Activated CD4-positive, alpha-beta T cell treated with anti-CD3 and anti-CD28 coated beads for 4 hours (primary cell): ENCODE measurements around the gene VTI1A.
"Not testable (repeated sequence)": the region's sequence is repeated elsewhere in the genome, so short reads cannot be mapped to it uniquely, and the experiment has no call there.

ENCODE experiments used
- DNase-seq, 2 donors: peaks; one replicate each; pipeline ENCODE4 v3.0.0-alpha.2; 2020

The VTI1A gene

DNA sequence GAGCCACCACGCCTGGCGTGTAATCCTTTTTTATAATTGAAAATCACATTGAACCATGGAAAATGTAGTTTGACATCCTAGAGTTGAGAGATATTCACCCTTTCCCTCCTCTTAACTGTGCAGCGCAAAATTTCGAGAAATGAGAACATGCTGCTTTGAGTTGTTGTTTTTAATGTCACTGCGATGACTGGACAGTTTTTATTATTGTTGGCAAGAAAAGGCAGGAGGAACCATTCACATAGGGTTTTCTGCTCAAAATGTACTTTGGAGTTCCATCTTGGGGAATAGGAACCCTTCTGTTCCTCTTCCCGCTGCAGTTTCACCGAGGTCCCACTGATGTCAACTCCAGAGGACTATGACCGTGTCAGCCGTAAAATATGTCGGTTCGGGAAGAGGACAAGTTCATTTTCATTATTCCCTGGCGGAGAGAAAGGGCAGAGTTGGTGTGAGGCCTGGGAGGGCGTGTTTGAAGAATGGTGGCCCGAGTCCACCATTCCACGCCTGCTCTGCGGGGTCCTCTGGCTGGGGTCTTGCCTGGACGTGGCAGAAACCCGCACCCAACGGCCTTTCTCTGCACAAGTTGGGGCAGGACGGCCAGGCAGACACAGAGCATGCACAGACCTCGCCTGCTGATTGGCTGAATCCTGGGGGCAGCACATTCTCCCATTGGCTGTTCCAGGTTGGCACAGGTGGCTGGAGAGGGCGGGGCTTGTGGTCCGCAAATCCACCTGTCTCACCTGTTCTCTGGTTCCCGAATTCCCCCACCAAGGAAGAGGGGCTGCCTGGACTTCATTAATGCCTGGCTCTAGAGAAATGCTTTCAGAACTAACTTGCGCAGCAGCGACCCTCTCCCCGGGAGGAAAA is 397.9 kb downstream of the VTI1A start:
- DNase-seq = no peak

DNA sequence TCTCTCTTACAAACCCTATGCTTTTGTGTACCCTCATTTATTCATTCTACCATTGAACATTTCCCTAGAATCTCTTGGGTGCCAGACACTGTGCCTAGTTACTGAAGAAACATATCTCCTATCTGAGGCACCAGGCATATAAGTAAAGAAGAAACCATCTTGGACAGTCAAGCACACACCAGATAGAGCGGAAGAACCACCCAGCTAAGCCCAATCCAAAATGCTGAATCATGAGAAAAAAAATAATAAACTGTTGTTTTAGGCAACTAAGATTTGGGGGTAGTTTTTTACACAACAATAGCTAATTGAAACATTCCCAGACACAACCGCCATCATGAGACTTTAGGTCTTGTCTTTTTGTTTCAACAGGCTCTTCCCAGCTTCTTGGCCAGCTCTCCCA is 400.8 kb downstream of the VTI1A start:
- no peak for DNase-seq

DNA sequence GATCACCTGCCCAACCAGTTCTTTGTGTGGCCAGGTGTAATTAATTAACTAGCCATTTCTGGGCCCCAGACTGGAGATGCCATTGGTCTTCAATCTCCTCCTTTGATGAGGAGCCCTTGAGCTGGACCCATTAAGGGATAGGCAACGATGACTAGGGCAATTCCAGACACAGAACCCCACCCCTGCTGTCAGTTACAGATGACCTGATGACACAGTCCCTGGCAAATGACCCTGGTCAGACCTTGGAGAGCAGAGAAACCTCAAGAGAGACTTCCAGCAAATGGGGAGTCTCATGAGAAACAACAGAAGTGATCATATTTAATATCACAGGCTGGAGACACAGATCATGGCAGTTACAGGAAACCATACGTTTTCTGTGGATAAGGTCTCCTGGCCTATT is 401.2 kb downstream of the VTI1A start:
- DNase-seq = no peak

DNA sequence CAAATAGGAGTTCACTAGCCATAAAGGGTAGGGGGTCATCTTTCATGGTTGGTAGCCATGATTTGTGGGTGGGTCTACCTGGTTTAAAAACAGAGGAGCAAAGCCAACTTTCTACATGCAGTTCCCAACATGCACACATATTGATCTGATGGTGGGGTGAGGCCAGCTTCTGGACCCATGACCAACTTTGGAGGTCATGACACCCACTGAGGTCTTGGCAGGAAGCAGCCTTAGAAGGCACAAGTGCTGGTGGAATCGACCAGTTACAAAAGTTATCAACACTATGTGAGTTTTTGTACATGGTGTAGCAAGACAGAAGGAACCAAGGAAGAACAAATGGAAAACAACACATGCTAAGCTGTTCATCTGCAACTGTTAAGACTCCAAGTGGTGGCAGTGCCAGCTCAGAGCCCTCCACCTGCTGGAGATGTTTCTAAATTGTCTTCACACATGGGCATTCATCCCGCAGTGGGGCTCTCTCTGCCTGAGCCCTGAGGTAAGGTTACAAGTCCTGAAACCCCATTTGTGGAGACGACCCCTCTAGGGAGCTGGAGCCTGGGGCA is 401.9 kb downstream of the VTI1A start:
- DNase-seq = no peak

DNA sequence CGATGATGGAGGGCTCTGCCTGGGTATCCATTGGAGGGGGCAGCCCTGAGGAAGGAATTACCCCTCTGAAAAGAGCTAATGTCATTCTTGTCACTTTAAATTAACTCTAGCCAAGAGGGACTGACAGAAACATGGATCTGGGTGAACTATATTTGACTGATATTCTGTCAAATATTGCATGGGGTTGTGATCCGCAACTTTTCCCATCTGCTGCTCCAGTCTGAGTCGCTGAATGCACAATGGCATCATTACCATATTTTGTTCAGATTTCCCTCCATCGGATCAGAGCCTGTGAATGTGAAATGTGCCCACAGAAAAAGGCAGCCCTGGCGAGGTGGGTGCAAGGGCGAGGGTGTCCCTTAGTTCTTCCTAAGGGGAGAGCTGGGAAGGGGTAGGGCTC is 402.5 kb downstream of the VTI1A start:
- no peak for DNase-seq

DNA sequence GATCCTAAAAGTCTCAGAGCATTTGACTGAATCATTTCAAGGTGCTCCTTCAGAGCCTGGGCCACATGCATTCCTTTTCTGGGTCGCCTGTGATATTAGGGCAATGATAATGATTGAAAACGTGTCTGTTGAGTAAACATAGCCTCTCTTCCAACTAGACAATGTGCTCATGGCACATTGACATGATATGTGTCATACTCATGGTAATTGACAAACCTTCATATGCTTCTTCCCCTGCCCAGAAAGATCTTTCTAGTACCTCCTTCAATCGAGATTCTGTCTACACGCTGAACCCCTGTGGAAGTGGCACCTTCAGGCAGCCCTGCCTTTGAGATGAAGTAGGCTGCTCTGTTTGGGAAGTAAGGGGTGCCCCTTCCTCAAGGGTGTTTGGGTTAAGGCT is 404.2 kb downstream of the VTI1A start:
- no peak for DNase-seq

DNA sequence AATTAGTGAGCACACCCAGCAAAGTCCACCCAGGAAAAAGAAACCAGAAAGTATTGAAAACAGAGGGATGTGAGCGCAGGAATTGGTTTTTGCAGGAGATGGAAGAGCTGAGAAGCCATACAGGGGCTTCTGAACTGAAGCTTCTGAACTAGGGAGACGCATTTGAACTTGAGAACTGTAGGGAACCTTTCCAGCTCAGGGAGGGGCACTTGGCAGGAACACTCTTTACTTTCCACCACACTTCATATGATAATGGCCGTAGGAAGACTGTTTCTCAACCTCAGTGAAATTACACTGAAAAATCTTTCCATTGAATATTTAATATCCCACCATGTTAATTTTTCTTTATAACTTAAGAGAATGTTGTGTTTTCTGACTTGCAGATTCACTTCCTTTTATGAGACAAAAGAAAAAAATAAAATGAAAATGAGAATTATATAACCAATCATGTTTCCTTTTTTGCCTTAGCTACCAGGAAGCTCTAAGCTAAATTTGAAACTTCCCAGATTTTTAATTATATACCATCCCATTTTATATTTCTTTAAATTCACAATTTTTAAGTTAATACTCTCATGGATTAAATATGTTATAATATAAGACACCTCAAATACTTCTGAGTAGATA is 404.7 kb downstream of the VTI1A start:
- DNase-seq = no peak

DNA sequence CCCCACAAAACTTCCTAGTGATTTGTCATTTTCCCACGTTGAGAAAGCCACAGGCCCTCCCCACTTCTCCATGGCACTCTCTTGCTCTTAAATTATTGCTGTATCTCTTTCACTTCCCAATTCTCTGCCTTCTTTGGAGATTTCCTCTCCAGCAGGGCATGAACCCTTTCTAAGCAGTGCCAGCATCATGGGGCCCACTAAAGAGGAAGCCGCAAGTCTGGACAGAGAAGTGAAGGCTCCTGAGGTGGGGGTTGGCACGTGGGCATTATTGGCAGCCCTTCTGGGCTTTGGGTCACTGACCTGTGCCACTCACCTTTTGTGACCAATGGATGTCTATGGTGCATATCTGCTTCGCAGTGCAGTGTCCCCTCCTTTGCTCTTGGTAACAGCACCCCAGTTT is 405.3 kb downstream of the VTI1A start:
- no peak for DNase-seq

DNA sequence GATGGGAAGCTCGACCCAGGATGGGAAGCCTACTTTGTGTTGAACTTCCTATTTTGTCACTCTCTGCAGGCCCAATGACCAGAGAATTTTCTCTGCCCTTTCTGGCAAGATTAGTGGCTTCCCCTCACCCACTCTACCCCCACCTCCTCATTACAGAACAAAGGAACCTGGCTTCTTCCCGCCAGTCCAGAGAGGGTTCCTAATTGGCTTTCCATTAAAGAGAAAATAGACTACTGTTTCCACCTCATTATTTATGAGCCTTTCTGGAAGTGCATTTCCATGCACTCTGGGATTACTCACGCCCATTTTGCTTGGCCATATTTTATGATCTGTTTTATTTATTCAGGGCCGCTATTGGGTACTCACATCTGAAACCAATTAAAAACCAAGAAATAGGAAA is 408.1 kb downstream of the VTI1A start:
- no peak for DNase-seq

DNA sequence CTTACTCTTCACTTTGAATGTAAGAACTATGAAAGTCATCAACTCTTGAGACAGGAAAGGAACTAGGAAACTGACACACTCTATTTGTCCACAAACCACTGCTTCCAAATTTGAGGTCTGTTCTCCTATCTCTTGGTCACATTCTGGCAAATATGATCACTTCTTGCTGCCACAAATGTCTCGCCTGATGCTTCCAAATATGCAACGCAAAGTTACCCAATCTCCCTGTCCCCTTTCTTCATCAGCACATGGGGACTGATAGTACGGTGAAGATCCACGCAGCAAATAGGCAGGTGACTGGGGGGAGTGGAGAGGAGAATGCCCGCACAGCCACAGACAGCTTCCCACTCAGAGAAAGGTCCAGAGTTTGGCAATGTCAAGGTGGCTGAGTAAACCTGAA is 410.5 kb downstream of the VTI1A start:
- DNase-seq = no peak

DNA sequence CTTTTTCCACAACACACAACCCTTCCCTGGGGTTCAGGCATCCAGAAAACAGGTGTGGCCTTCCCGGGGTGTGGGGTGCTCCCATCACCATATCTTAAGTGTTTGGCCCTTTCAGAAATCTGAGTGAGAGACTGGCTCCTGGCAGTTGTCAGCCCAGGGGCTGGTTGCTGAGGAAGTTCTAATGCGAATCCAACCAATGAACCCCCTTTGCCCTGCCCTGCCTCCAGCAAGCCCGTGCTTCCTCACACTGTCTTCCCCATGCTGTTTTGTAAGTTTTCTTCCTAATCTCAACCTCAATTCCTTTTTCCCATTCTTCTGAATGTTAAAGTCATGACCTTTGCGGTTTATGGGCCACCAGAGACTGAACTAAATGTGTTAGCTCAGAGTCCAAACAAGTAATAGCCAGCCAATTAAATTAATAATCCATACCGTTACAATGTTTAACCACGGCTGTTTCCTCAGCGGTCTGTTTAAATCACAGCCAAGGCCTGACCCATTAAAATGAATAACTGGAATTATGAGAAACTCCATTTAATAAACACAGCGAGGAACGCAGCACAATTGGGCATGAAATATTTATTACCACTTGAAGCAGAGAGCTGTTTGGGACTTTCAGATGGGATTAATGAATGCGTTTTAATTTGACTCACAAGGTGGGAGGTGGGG is 412.1 kb downstream of the VTI1A start:
- DNase-seq = no peak

DNA sequence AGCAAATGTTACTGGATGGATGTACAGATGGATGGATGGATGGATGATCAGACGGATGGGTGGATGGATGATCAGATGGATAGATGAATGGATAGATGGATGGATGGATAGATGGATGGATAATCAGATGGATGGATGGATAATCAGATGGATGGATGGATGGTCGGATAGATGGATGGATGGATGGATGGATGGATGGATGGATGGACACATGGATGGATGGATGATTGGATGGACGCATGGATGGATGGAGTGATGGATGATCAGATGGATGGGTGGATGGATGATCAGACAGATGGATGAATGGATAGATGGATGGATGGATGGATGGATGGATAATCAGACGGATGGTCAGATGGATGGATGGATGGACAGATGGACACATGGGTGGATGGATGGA is 412.8 kb downstream of the VTI1A start:
- DNase-seq = no peak

DNA sequence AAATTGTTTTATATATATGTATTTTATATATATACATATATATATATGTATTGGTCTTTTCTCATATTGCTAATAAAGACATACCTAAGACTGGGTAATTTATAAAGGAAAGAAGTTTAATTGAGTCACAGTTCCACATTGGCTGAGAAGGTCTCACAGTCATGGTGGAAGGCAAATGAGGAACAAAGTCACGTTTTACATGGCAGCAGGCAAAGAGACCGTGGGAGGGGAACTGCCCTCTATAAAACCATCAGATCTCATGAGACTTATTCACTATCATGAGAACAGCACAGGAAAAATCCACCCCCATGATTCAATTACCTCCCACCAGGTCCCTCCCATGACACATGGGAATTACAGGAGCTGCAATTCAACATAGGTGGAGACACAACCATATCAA is 416.4 kb downstream of the VTI1A start:
- not testable (repeated sequence) for DNase-seq
